Fibroblast of lung (primary cell): ENCODE results near the gene FAS. TPM values are rescaled to one million over a fixed set of nuclear protein-coding genes. Genes with fewer than 3 reads are reported as not detected.

Source experiments
- DNase-seq, 2 donors: peaks; one replicate each; pipeline versions ENCODE4 v3.0.0 to v3.0.0-alpha.2; 2010; ENCODE audit warnings: low read depth in 2 of 2
- H2AFZ ChIP-seq: 2 replicates; pipeline ENCODE4 v1.5.1; 2012; ENCODE audit warnings: low read length, control low read depth, inconsistent platforms
- H3K27ac ChIP-seq: 2 replicates; pipeline ENCODE4 v1.5.1; 2011; ENCODE audit warnings: low read length, control low read depth; ENCODE audit not compliant: insufficient read depth
- H3K27me3 ChIP-seq: 2 replicates; pipeline ENCODE4 v1.5.1; 2011; ENCODE audit warnings: mild to moderate bottlenecking, low read length; ENCODE audit not compliant: control insufficient read depth, insufficient read depth
- H3K36me3 ChIP-seq: 2 replicates; pipeline ENCODE4 v1.5.1; 2011; ENCODE audit warnings: low read length; ENCODE audit not compliant: control insufficient read depth, insufficient read depth
- H3K4me1 ChIP-seq: 2 replicates; pipeline ENCODE4 v1.5.1; 2011; ENCODE audit warnings: low read length; ENCODE audit not compliant: control insufficient read depth, insufficient read depth; ENCODE audit errors: extremely low read depth
- H3K4me2 ChIP-seq: 2 replicates; pipeline ENCODE4 v1.5.1; 2011; ENCODE audit warnings: low read length, control low read depth; ENCODE audit not compliant: insufficient read depth; ENCODE audit errors: extremely low read depth
- H3K4me3 ChIP-seq, 4 experiments: fragments of 200-600 bp in 1 of 4; sonication (generic) in 1 of 4; replicated peaks in 1 of 4; 2 replicates each; pipeline ENCODE4 v1.5.1; 2011 to 2016; ENCODE audit warnings: low read length in 4 of 4, low read depth in 3 of 4, mild to moderate bottlenecking in 3 of 4, control low read depth in 2 of 4, inconsistent platforms in 1 of 4, mixed read lengths in 1 of 4; ENCODE audit not compliant: insufficient read depth in 1 of 4; ENCODE audit errors: control extremely low read depth in 1 of 4
- H3K79me2 ChIP-seq: 2 replicates; pipeline ENCODE4 v1.5.1; 2012; ENCODE audit warnings: mild to moderate bottlenecking, low read length, inconsistent platforms; ENCODE audit not compliant: control insufficient read depth, insufficient read depth
- H3K9ac ChIP-seq: 2 replicates; pipeline ENCODE4 v1.5.1; 2011; ENCODE audit warnings: mild to moderate bottlenecking, low read length, control low read depth; ENCODE audit not compliant: insufficient read depth
- H3K9me3 ChIP-seq: 2 replicates; pipeline ENCODE4 v1.5.1; 2012; ENCODE audit warnings: low read depth, low read length; ENCODE audit not compliant: control insufficient read depth, insufficient read depth
- H4K20me1 ChIP-seq: 2 replicates; pipeline ENCODE4 v1.5.1; 2011; ENCODE audit warnings: low read length; ENCODE audit not compliant: control insufficient read depth, insufficient read depth; ENCODE audit errors: extremely low read depth
- CTCF ChIP-seq, 2 donors: IDR thresholded peaks in 1 of 2; conservative IDR thresholded peaks in 1 of 2; 1 replicate in 1 of 2; 2 replicates in 1 of 2; pipeline ENCODE4 v1.5.1; 2011 to 2012; ENCODE audit warnings: low read length in 2 of 2, control low read depth in 1 of 2, inconsistent platforms in 1 of 2, low read depth in 1 of 2, mild to moderate bottlenecking in 1 of 2
- EZH2 ChIP-seq: IDR thresholded peaks from 2 replicates; pipeline ENCODE4 v1.5.1; 2012; ENCODE audit warnings: low read length, control low read depth, mild to moderate bottlenecking; ENCODE audit errors: missing control alignments
- polyA plus RNA-seq, 2 donors: library from polyadenylated mRNA; depleted of rRNA in 1 of 2; stranded (reverse) in 1 of 2; unstranded in 1 of 2; fragments of >200 nt; gene quantifications; 2 replicates each; pipeline ENCODE4 v1.2.1, GENCODE V29; 2011 to 2012; ENCODE audit warnings: missing spikeins in 1 of 2
- total RNA-seq: library from RNA; depleted of rRNA; stranded (reverse); fragments of >200 nt; gene quantifications from 2 replicates; pipeline ENCODE4 v1.2.1, GENCODE V29; 2014

The FAS gene
- total and polyA plus RNA-seq, 2 donors (not counting 1 experiment from before 2014, with no cell fraction given) = 77.8 to 124 TPM

GRCh38 chr10:89037096-89037495 lies 46.5 kb downstream of the FAS start:
- Histone ChIP-seq H3K4me2 (no peak overlapping the region), H3K4me3 (no peak overlapping the region), H3K27me3 (no peaks in the 10 kb centered on the region), H3K36me3 (no peaks in the 10 kb centered on the region), H2AFZ (no peak overlapping the region), H3K9me3 (no peaks in the 10 kb centered on the region), H4K20me1 (no peaks in the 10 kb centered on the region), H3K4me1 (peaks cover 5% of the 10 kb centered on the region), H3K79me2 (no peaks in the 10 kb centered on the region), H3K27ac (no peak overlapping the region), H3K9ac (no peak overlapping the region)
- TF ChIP-seq EZH2 (no peak), CTCF (conservative IDR thresholded peaks at IDR 0.05 in 1 of 2, IDR thresholded peaks at IDR 0.05 in 1 of 2; ENCODE audit: low read depth in 1 of 2, low read length in 2 of 2) (no peak)
- no peak for DNase-seq

- TF ChIP-seq EZH2 (no peak), CTCF (conservative IDR thresholded peaks at IDR 0.05 in 1 of 2, IDR thresholded peaks at IDR 0.05 in 1 of 2; ENCODE audit: low read depth in 1 of 2, low read length in 2 of 2) (no peak)
- Histone ChIP-seq H3K36me3 (no peaks in the 10 kb centered on the region), H3K9me3 (no peaks in the 10 kb centered on the region), H3K27me3 (no peaks in the 10 kb centered on the region), H3K27ac (no peak overlapping the region), H3K4me1 (no peaks in the 10 kb centered on the region), H3K79me2 (no peaks in the 10 kb centered on the region), H3K9ac (no peak overlapping the region), H2AFZ (no peak overlapping the region), H3K4me2 (no peak overlapping the region), H4K20me1 (no peaks in the 10 kb centered on the region), H3K4me3 (no peak overlapping the region)
- no peak for DNase-seq
Measured at GRCh38 chr10:89042562-89042961, 52.0 kb downstream of the FAS start.

- no peaks in the 10 kb centered on the region for H3K4me1 ChIP-seq
Measured at GRCh38 chr10:89043052-89043451, 52.5 kb downstream of the FAS start.

More at GRCh38 chr10:89043052-89043451, 52.5 kb downstream of the FAS start:
- Histone ChIP-seq H2AFZ (no peak overlapping the region), H3K27ac (no peak overlapping the region), H3K27me3 (no peaks in the 10 kb centered on the region), H3K79me2 (no peaks in the 10 kb centered on the region), H3K9ac (no peak overlapping the region), H3K36me3 (no peaks in the 10 kb centered on the region), H3K4me2 (no peak overlapping the region), H3K9me3 (no peaks in the 10 kb centered on the region), H4K20me1 (no peaks in the 10 kb centered on the region), H3K4me3 (no peak overlapping the region)
- TF ChIP-seq CTCF (conservative IDR thresholded peaks at IDR 0.05 in 1 of 2, IDR thresholded peaks at IDR 0.05 in 1 of 2; ENCODE audit: low read depth in 1 of 2, low read length in 2 of 2) (no peak), EZH2 (no peak)
- no peak for DNase-seq
